ENCODE data around the gene MGLL. TPM values are rescaled to one million over a fixed set of nuclear protein-coding genes. Genes with fewer than 3 reads are reported as not detected.

Gene MGLL
- total RNA-seq, 1 experiment from 2014 or later = 12.6 TPM

- POLR2A ChIA-PET = no interaction called here
- Mint-ChIP-seq H3K36me3 (ENCODE audit: insufficient read depth, unreplicated experiment) (peaks cover 6% of the 10 kb centered on the region), H3K4me1 (ENCODE audit: insufficient read depth, unreplicated experiment) (no peaks in the 10 kb centered on the region), H3K27ac (ENCODE audit: low read depth, unreplicated experiment) (no peak overlapping the region), H3K4me3 (ENCODE audit: unreplicated experiment) (no peak overlapping the region), H3K9me3 (ENCODE audit: unreplicated experiment) (no peaks in the 10 kb centered on the region), H3K27me3 (ENCODE audit: insufficient read depth, unreplicated experiment) (no peaks in the 10 kb centered on the region)
- no peak for DNase-seq (ENCODE audit: unreplicated experiment)
- BruUV-seq (replicated peaks) = no TSS peak
- TF ChIP-seq CTCF (IDR thresholded peaks at IDR 0.05; ENCODE audit: unreplicated experiment) = no peak
- intact Hi-C loops (cut with micrococcal nuclease) = no loop called here
- CTCF ChIA-PET = interaction anchor here (0.5 to 0.6 kb wide), 2 partner anchors 97 to 158 kb away, joined by 3 to 4 read pairs; no protein-coding TSS in a partner anchor
These were observed 26.1 kb upstream of the MGLL start for GRCh38 chr3:127848131-127849129.

GRCh38 chr3:127847236-127847720 is 25.0 kb upstream of the MGLL start:
- CTCF ChIA-PET = interaction anchor here (0.6 kb wide), 1 partner anchor 96 kb away, joined by 3 read pairs; no protein-coding TSS in a partner anchor
- DNase-seq (ENCODE audit: unreplicated experiment) = no peak

GRCh38 chr3:127846576-127846975 is 24.3 kb upstream of the MGLL start:
- no peaks in the 10 kb centered on the region for H3K9me3 Mint-ChIP-seq (ENCODE audit: unreplicated experiment)
- no peak for TF ChIP-seq CTCF (IDR thresholded peaks at IDR 0.05; ENCODE audit: unreplicated experiment)

More at GRCh38 chr3:127847236-127847720, 25.0 kb upstream of the MGLL start:
- Mint-ChIP-seq H3K9me3 (ENCODE audit: unreplicated experiment) (no peaks in the 10 kb centered on the region), H3K36me3 (ENCODE audit: insufficient read depth, unreplicated experiment) (peaks cover 6% of the 10 kb centered on the region), H3K4me3 (ENCODE audit: unreplicated experiment) (no peak overlapping the region), H3K27ac (ENCODE audit: low read depth, unreplicated experiment) (no peak overlapping the region), H3K4me1 (ENCODE audit: insufficient read depth, unreplicated experiment) (no peaks in the 10 kb centered on the region), H3K27me3 (ENCODE audit: insufficient read depth, unreplicated experiment) (no peaks in the 10 kb centered on the region)
- TF ChIP-seq CTCF (IDR thresholded peaks at IDR 0.05; ENCODE audit: unreplicated experiment) = no peak
- intact Hi-C loops (cut with micrococcal nuclease) = no loop called here
- POLR2A ChIA-PET = no interaction called here
- BruUV-seq (replicated peaks) = no TSS peak

GRCh38 chr3:127844326-127844942 is 22.1 kb upstream of the MGLL start:
- H3K27me3 Mint-ChIP-seq (ENCODE audit: insufficient read depth, unreplicated experiment) = peaks cover 3% of the 10 kb centered on the region
- H3K36me3 Mint-ChIP-seq (ENCODE audit: insufficient read depth, unreplicated experiment) = no peaks in the 10 kb centered on the region
- POLR2A ChIA-PET = no interaction called here
- no peaks in the 10 kb centered on the region for H3K4me1 Mint-ChIP-seq (ENCODE audit: insufficient read depth, unreplicated experiment)
- peaks cover under 1% of the 10 kb centered on the region for H3K9me3 Mint-ChIP-seq (ENCODE audit: unreplicated experiment)
- H3K4me3 Mint-ChIP-seq (ENCODE audit: unreplicated experiment) = no peak overlapping the region
- intact Hi-C loops (cut with micrococcal nuclease) = no loop called here
- DNase-seq (ENCODE audit: unreplicated experiment) = no peak
- H3K27ac Mint-ChIP-seq (ENCODE audit: low read depth, unreplicated experiment) = no peak overlapping the region
- CTCF ChIA-PET = interaction anchor here (0.6 to 1.0 kb wide), 4 partner anchors 53 to 192 kb away, joined by 3 read pairs; no protein-coding TSS in a partner anchor
- no peak for TF ChIP-seq CTCF (IDR thresholded peaks at IDR 0.05; ENCODE audit: unreplicated experiment)
- no TSS peak for BruUV-seq (replicated peaks)

More at GRCh38 chr3:127846576-127846975, 24.3 kb upstream of the MGLL start:
- Mint-ChIP-seq H3K36me3 (ENCODE audit: insufficient read depth, unreplicated experiment) (peaks cover 5% of the 10 kb centered on the region), H3K4me1 (ENCODE audit: insufficient read depth, unreplicated experiment) (no peaks in the 10 kb centered on the region), H3K4me3 (ENCODE audit: unreplicated experiment) (no peak overlapping the region), H3K27me3 (ENCODE audit: insufficient read depth, unreplicated experiment) (no peaks in the 10 kb centered on the region), H3K27ac (ENCODE audit: low read depth, unreplicated experiment) (no peak overlapping the region)
- DNase-seq (ENCODE audit: unreplicated experiment) = no peak
- BruUV-seq (replicated peaks) = no TSS peak
- CTCF ChIA-PET = no interaction called here
- POLR2A ChIA-PET = no interaction called here
- intact Hi-C loops (cut with micrococcal nuclease) = no loop called here

Data from MCF 10A (cell line).